ENCODE data around the gene PAM.

GRCh38 chr5:102855681-102856388 is 100.7 kb downstream of the PAM start:
- TF ChIP-seq CTCF (IDR thresholded peaks at IDR 0.05) (no peak), EP300 (IDR thresholded peaks at IDR 0.05) (no peak), POLR2A (IDR thresholded peaks at IDR 0.05) (no peak), POLR2AphosphoS5 (IDR thresholded peaks at IDR 0.05) (no peak)
